ENCODE results near the gene AK8.

The AK8 gene

DNA sequence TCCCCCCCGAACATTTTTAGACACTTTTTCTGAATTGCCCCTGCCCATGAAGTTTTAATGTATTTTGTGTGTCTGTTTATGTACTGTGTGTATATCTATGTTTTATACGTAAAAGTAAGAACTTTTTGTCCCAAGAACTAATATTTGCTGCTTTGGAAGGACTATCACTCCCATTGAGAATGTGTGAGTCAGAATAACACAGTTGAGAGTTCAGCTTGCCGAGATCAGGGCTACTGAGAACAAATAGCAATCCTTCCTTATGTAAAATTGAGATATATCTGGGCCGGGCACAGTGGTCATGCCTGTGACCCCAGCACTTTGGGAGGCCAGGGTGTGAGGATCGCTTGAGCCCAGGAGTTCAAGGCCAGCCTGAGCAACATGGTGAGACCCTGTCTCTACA, 196.5 kb downstream of the AK8 start:
- Histone ChIP-seq H3K4me3 (ENCODE audit: extremely low read depth, insufficient read depth, low read length, poor library complexity, severe bottlenecking) (no peak overlapping the region), H3K27ac (ENCODE audit: low read depth, low read length, severe bottlenecking) (no peak overlapping the region), H3K36me3 (ENCODE audit: control insufficient read depth, insufficient read depth, low read length) (peaks cover 90% of the 10 kb centered on the region), H3K9me3 (ENCODE audit: control insufficient read depth, low read length) (no peaks in the 10 kb centered on the region), H3K4me1 (ENCODE audit: control insufficient read depth, insufficient read depth, low read length, poor library complexity, severe bottlenecking) (no peaks in the 10 kb centered on the region)
- no CpG with 5 or more reads among the region's 5 CpGs for WGBS, 2 experiments (ENCODE audit: insufficient coverage in 2 of 2)

GRCh38 chr9:132679946-132680625, 198.0 kb downstream of the AK8 start:
- Histone ChIP-seq H3K36me3 (ENCODE audit: control insufficient read depth, insufficient read depth, low read length) (peaks cover 81% of the 10 kb centered on the region), H3K27ac (ENCODE audit: low read depth, low read length, severe bottlenecking) (no peak overlapping the region), H3K9me3 (ENCODE audit: control insufficient read depth, low read length) (no peaks in the 10 kb centered on the region), H3K4me3 (ENCODE audit: extremely low read depth, insufficient read depth, low read length, poor library complexity, severe bottlenecking) (no peak overlapping the region), H3K4me1 (ENCODE audit: control insufficient read depth, insufficient read depth, low read length, poor library complexity, severe bottlenecking) (no peaks in the 10 kb centered on the region)
- WGBS, 2 experiments (ENCODE audit: insufficient coverage in 2 of 2), result 80 to 100% methylated on average over 2 of the region's 3 CpGs

- Histone ChIP-seq H3K4me1 (ENCODE audit: control insufficient read depth, insufficient read depth, low read length, poor library complexity, severe bottlenecking) (no peaks in the 10 kb centered on the region), H3K9me3 (ENCODE audit: control insufficient read depth, low read length) (no peaks in the 10 kb centered on the region), H3K4me3 (ENCODE audit: extremely low read depth, insufficient read depth, low read length, poor library complexity, severe bottlenecking) (no peak overlapping the region), H3K27ac (ENCODE audit: low read depth, low read length, severe bottlenecking) (no peak overlapping the region), H3K36me3 (ENCODE audit: control insufficient read depth, insufficient read depth, low read length) (peaks cover 79% of the 10 kb centered on the region)
- 96 to 97% methylated on average over 8 of the region's 8 CpGs for WGBS, 2 experiments (ENCODE audit: insufficient coverage in 2 of 2)
These were observed 200.1 kb downstream of the AK8 start for GRCh38 chr9:132677976-132678375.
